ENCODE data around the gene ADCY4. TPM values are rescaled to one million over a fixed set of nuclear protein-coding genes. Genes with fewer than 3 reads are reported as not detected.

The ADCY4 gene
- total and polyA plus RNA-seq, 2 donors (not counting 3 experiments of a cell fraction or from before 2014, with no cell fraction given): 81.6 to 84.0 TPM

DNA sequence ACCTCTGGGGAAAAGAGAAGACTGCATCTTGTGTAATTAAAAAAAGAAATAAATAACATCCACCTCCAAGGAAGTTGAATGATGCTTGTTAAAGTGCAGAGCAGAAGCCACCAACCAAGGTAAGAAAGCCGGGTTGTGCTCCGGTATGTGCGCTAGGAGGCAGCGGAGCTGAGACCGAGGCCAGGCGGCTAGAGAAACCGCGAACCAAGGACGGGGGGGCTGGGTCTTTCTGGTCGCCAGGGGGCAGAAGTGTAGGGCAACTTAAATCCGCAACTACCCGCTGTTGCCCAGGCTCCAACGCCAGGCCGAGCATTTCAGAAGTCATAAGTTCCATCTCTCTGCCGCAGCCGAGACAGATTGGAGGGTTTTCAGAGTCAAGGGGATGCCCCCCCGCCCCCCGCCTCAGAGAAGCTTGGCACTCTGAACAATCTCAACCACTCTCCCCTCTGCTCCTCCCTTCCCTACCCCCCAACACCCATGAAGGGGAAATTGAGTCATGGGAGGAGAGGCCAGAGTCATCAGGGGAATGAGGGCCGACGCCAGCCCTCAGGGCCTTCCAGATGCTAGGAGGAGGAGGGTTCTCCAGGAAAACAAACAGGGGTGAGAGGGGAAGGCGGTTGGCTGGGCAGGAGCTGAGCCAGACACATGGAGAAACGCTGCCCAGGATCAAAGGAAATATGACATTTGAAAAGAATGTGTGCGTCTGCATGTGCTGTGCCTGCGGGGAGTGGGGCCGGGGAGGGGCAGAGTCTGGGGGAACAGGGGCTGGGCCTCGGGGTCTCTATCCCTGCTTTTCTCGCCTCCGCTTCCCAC, 30.9 kb upstream of the ADCY4 start:
- H3K4me2 ChIP-seq (ENCODE audit: insufficient read depth, low read length): peak overlapping the region; percentile 84
- H3K4me3 ChIP-seq (replicated peaks in 1 of 3; ENCODE audit: insufficient read depth in 1 of 3, low read depth in 1 of 3, low read length in 3 of 3): peak overlapping the region in 2 of 3 experiments; percentile 24 to 48
- POLR2A ChIA-PET: interaction anchor here (1.0 to 2.2 kb wide), 6 partner anchors 32 to 71 kb away, joined by 3 to 36 read pairs (median 6); partner anchors contain the start of genes CBLN3 and KHNYN

More for the DNA sequence above, 30.9 kb upstream of the ADCY4 start:
- H3K9ac ChIP-seq (replicated peaks; ENCODE audit: extremely low read depth, insufficient read depth, low read length): peak overlapping the region; percentile 88
- peak; percentile 97 for DNase-seq (ENCODE audit: low read depth, low spot score)
- H3K27me3 ChIP-seq (ENCODE audit: control insufficient read depth in 2 of 2, insufficient read depth in 2 of 2, low read length in 2 of 2): peaks cover 0 to 3% of the 10 kb centered on the region in 2 experiments
- H3K36me3 ChIP-seq (ENCODE audit: control insufficient read depth in 2 of 2, extremely low read depth in 1 of 2, insufficient read depth in 2 of 2, low read length in 2 of 2): peaks cover 0 to 2% of the 10 kb centered on the region in 2 experiments
- intact Hi-C loops (cut with micrococcal nuclease) (loop anchor here (1.0 to 5.0 kb wide), 8 partner anchors 26 to 219 kb away; partner anchors contain the start of genes PSME2, RNF31 and TINF2), dilution Hi-C loops (cut with MboI; ENCODE audit: extremely low pct_ligation_motif_present, low sequenced_read_pairs) (no loop called here)
- FAIRE-seq: peak; percentile 96
- no peaks in the 10 kb centered on the region for H3K9me1 ChIP-seq (replicated peaks; ENCODE audit: control insufficient read depth, extremely low read depth, insufficient read depth, low read length)
- no TSS peak for BruUV-seq (replicated peaks)
- no peaks in the 10 kb centered on the region for H3K9me3 ChIP-seq (replicated peaks; ENCODE audit: control insufficient read depth, insufficient read depth, low read length)
- H2AFZ ChIP-seq (ENCODE audit: low read depth, low read length): peak overlapping the region; percentile 30
- H4K20me1 ChIP-seq (replicated peaks; ENCODE audit: control insufficient read depth, extremely low read depth, insufficient read depth, low read length): no peaks in the 10 kb centered on the region
- CTCF ChIA-PET: interaction anchor here (0.9 to 2.3 kb wide), 37 partner anchors 8 to 123 kb away, joined by 3 to 254 read pairs (median 6); partner anchors contain the start of genes ADCY4, CBLN3, CIDEB and KHNYN
- TF ChIP-seq FOS (IDR thresholded peaks at IDR 0.05; ENCODE audit: borderline replicate concordance, insufficient read depth, low read length) (peak; percentile 72), POLR2A (IDR thresholded peaks at IDR 0.05; ENCODE audit: low read depth, low read length) (no peak), GATA2 (IDR thresholded peaks at IDR 0.05; ENCODE audit: insufficient read depth, insufficient read length, low read depth, low read length) (no peak), POLR2AphosphoS5 (IDR thresholded peaks at IDR 0.05; ENCODE audit: insufficient read depth, low read depth, low read length) (peak; percentile 43), MYC (IDR thresholded peaks at IDR 0.05; ENCODE audit: low read depth, low read length) (peak; percentile 20)
- TF ChIP-seq, protein P1, sequence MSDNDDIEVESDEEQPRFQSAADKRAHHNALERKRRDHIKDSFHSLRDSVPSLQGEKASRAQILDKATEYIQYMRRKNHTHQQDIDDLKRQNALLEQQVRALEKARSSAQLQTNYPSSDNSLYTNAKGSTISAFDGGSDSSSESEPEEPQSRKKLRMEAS (IDR thresholded peaks at IDR 0.05; ENCODE audit: insufficient read depth, insufficient read length): peak; percentile 30
- TF ChIP-seq, protein P2, sequence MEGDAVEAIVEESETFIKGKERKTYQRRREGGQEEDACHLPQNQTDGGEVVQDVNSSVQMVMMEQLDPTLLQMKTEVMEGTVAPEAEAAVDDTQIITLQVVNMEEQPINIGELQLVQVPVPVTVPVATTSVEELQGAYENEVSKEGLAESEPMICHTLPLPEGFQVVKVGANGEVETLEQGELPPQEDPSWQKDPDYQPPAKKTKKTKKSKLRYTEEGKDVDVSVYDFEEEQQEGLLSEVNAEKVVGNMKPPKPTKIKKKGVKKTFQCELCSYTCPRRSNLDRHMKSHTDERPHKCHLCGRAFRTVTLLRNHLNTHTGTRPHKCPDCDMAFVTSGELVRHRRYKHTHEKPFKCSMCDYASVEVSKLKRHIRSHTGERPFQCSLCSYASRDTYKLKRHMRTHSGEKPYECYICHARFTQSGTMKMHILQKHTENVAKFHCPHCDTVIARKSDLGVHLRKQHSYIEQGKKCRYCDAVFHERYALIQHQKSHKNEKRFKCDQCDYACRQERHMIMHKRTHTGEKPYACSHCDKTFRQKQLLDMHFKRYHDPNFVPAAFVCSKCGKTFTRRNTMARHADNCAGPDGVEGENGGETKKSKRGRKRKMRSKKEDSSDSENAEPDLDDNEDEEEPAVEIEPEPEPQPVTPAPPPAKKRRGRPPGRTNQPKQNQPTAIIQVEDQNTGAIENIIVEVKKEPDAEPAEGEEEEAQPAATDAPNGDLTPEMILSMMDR (IDR thresholded peaks at IDR 0.05; ENCODE audit: extremely low read depth in 1 of 2, insufficient read depth in 1 of 2, low read depth in 1 of 2, low read length in 2 of 2): peak; percentile 91 to 94
- peaks cover 10% of the 10 kb centered on the region for H3K79me2 ChIP-seq (ENCODE audit: control insufficient read depth, insufficient read depth, low read length)
- H3K4me1 ChIP-seq (ENCODE audit: control insufficient read depth, extremely low read depth, insufficient read depth, low read length): peaks cover 27% of the 10 kb centered on the region
- H3K27ac ChIP-seq (ENCODE audit: insufficient read depth, low read depth, low read length): peak overlapping the region; percentile 90
